Stimulated activated CD4-positive, alpha-beta T cell treated with anti-CD3 and anti-CD28 coated beads, Interleukin-12 subunit alpha, Interleukin-12 subunit beta, amount 100 ng/mL, for 24 hours (primary cell): ENCODE measurements around the gene TCAP.

ENCODE experiments used
- DNase-seq, 2 experiments: peaks; one replicate each; pipeline ENCODE4 v3.0.0-alpha.2; 2020; ENCODE audit warnings: low read depth in 2 of 2

The TCAP gene

DNA sequence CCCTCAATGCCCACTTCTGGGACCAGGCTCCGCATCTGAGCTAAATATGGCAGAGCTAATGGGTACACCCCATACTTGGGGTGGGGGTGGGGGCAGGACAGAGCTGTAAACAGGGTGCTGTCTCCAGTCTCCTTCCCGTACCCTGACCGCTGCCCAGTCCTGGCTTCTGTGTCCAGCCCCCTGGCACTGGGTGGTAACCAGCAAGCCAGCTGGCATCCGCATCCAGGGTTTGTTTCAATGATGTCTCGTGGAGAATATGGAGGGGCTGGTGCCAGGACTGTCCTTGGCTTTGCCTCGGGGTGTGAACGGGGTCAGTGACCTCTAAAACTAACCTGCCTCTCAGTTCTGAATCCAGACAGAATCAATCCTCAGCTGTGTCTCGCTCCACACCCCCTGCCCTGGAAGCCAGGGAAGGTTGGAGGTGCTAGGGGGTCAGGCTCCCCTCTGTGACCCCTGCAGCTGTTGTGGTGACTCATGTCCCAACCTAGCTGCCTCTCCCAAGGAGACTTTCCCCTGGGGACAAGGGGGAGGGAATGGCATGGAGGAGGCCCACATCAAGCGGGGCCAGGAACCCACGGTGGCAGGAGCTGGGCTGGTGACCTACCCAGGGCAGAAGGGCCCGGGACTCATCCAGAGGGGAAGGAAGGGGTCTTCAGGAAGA, 1.6 kb downstream of the TCAP start:
- DNase-seq, result no peak

DNA sequence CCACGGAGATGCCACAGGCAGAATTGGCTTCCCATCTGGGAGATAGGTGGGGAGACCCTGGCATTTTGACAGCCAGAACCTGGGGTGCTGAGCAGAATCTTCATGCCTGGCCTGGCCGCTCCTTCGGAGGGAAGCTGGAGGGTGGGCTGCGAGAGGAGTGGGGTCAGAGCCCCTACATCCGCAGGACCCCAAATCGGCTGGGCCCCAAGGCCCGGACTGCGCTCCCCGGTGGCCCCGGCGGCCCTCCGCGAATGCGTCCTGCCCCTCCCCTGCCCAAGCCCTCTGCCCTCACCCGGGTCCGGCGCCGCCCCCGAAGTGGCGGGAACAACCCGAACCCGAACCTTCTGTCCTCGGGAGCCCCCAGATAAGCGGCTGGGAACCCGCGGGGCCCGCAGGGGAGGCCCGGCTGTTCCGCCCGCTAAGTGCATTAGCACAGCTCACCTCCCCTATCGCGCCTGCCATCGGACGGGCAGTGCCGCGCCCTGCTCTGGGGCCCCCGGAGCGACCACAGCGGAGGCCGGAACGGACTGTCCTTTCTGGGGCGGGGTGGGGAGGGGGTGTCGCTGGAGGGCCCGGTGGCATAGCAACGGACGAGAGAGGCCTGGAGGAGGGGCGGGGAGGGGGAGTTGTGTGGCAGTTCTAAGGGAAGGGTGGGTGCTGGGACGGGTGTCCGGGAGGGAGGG, 2.3 kb downstream of the TCAP start:
- no peak for DNase-seq

DNA sequence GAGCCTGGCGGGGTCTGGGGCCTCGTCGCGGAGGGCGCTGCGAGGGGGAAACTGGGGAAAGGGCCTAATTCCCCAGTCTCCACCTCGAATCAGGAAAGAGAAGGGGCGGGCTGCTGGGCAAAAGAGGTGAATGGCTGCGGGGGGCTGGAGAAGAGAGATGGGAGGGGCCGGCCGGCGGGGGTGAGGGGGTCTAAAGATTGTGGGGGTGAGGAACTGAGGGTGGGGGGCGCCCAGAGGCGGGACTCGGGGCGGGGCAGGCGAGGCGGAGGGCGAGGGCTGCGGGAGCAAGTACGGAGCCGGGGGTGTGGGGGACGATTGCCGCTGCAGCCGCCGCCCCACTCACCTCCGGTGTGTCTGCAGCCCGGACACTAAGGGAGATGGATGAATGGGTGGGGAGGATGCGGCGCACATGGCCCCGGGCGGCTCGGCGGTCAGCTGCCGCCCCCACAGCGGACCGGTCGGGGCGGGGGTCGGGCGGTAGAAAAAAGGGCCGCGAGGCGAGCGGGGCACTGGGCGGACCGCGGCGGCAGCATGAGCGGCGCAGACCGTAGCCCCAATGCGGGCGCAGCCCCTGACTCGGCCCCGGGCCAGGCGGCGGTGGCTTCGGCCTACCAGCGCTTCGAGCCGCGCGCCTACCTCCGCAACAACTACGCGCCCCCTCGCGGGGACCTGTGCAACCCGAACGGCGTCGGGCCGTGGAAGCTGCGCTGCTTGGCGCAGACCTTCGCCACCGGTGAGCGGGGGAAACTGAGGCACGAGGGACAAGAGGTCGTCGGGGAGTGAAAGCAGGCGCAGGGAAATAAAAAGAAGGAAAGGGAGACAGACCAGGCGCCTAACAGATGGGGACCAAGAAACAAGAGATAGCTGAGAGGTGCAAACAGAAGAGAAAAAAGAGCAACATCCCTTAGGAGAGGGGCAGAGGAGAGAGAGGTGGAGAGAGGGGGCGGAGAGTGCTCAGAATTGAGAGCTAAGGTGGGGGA, 3.1 kb downstream of the TCAP start, which contains the start of gene PNMT:
PNMT (plus strand) TSS at position 509 of the 980 bp plus-strand sequence; CDS start at position 532, 23 bp downstream.
- DNase-seq, result peak; percentile 38 to 73

DNA sequence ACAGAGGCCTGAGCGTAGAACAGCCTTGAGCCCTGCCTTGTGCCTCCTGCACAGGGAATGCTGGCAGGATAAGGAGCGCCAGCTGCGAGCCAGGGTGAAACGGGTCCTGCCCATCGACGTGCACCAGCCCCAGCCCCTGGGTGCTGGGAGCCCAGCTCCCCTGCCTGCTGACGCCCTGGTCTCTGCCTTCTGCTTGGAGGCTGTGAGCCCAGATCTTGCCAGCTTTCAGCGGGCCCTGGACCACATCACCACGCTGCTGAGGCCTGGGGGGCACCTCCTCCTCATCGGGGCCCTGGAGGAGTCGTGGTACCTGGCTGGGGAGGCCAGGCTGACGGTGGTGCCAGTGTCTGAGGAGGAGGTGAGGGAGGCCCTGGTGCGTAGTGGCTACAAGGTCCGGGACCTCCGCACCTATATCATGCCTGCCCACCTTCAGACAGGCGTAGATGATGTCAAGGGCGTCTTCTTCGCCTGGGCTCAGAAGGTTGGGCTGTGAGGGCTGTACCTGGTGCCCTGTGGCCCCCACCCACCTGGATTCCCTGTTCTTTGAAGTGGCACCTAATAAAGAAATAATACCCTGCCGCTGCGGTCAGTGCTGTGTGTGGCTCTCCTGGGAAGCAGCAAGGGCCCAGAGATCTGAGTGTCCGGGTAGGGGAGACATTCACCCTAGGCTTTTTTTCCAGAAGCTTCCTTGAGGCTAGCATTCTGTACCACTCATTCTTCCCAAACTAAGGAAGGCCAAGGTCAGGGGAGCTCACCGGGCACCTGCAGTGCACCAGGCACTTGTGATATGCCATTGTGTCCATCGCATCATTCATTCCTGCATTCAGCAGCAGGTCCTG, 5.0 kb downstream of the TCAP start:
- no peak for DNase-seq

DNA sequence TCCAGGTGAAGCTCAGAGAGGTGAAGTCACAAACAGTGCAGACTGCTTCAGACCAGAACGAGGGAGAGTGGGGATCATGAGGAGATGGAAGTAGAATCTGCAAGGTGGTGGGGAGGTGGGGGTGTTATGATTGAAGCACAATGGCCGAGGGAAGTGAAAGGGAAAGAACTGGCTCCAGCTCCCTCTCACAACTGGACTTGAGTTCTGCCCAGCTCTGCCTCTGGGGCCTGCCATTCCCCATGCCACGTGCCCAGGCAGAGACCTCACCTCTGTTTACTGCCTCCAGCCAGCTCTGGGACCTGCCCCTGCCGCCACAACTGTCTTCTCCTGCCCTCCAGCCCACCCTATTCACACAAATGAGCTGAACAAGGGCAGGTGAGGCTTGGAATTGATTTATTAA, 5.6 kb downstream of the TCAP start:
- no peak for DNase-seq

DNA sequence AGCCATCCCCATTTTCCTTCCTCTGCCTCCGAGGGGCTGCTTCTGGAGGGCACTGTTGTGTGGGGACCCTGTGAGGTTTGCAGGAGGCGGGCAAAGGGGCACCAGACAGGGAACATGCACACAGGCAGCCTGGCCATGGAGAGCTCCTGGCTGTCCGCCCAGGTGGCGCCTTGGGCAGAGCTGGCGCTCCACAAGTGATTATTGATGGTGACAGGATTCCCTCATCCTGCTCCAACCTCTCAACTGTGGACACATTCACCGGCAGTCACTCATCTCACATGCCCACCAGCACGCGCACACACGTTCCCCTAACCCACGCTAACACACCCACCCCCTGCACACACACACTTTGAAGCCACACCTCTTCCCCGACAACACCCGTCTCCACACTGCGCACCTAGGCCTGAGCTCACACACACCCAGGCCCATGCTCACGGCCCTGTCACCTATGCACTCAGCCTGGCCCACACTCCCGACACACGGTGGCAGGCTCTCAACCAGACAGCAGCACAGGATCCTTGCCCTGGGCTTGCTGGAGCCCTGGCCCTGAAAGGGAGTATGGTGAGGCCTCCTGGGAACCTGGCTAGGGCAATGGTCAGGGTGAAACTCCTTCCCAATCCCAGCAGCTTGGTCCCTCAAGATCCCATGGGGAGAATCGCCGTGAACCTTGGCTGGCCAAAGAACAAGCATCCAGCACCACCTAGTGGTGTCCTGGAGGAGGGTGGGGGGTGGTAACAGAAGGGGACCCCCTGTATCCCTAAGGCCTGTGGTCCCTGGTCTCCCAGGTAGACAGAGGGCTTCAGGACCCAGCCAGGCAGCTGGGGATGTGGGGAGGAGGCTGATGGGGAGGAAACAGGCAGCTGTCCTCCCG, 6.7 kb downstream of the TCAP start:
- DNase-seq, result no peak

DNA sequence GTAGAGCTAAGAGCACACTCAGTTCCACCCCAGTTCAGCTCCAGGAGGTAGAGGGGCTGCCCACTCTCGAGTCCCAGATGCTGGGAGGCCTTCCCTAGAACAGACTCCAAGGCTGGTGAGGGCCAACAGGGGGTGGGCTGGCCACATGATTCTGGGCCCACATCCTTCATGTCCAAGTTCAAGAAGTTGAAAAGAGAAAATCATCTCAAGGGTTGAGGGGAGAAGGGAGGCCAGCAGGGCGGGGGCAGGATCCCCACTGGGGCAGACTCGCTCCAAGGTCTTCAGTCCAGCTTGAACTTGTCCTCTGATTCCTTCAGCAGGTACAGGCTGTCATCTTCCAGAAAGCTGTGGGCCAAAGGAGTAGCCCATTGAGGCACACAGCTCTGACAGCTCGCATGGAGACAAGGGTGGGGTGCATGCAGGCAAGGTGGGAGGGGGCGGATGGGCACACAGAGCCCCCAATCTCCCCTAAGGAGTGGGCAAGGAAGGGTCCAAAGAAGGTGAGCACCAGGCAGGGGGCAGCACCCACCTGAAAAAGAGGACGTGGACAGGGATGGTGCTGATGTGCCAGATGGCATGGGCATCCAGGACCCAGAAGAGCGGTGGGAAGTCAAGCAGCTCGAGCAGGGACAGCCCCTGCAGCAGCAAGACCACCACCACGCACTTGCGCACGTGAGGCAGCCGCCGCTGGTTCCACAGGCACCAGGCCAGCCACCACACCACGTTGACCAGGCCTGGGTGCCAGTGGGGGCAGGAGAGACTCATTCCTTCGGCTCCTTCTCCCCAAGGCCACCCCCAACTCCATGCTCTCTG, 7.6 kb downstream of the TCAP start:
- no peak for DNase-seq

DNA sequence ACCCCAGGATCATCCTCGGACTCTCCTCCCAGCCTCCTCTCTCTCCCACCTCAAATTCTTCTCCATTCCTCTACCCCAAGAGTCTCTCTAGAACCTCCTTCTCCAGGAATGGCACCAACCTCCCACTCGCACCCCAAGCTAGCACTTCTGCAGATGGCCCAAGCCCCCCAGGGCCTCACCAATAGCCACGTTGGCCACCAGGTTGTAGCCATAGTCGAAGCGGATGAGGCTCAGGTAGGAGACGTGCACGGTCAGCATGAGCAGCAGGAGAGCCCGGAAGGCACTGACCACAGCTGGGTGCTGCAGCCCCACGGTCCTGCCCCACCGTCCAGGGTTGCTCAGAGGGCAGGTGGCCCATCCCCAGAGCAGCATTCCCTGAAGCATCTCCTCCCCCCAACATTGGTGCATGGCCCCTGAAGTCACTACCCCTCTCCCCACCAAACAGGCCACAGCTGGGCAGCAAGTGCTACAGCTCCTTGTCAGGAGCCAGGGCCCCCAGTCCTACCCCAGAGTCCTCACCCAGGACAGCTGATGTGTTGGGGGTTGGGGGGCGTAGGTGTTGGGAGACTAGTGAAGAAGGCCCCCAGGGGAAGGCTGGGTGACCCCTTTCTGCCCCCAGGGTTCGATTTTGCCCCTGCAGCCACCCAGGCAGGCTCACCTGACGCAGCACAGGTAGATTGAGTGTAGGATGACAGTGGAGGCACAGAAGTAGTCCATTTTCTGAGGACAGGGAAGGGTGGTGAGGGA, 8.4 kb downstream of the TCAP start:
- DNase-seq, result no peak

DNA sequence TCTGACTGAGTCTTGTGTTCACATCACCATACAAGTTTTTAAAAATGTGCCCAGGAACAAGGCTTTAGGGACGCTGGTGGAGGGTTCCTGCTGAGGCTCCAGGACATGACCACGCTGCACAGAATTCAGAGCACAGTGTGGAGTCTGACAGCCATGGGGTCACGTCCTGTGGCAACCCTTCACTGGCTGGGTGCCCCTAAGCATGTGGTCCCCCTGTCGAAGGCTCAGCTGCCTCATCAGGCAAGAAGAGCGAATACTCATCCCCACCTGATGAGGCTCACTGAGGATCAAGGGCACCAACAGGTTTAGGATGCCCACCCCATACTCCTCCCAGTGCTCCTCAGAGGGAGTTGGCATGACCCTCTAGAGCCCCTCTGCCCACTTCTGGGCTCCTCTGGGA, 9.0 kb downstream of the TCAP start:
- DNase-seq, result no peak

DNA sequence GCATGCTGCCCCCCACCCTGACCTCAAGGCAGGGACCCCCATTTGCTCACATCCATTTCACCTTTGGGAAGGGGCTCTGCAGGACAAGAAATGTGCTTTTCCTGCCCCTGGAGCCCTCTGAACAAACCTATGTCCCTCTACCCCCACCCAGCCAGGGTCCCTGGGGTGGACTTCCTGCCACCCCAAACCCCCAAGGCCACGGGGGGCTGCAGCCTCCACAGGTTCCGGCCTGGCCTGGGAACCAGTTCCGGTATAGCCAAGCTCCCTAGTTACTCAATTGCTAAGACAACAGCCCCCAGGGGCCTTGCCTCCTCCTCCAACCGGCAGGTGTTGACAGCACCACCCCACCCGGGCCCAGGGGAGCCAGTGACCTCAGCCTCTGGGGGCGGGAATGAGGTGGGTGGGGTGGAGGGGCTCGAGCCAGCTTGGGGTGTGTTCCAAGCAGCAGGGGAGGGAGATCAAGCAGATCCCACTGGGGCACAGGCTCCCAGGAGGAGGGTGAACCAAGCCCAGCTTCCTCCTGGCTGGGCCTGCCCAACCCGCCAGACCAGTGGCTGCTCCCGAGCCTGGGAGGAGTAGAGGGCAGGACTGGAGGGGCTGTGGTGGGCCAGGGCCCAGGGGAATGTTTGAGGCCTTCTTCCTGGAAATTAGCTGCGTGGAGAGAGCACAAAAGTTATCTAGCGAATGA, 9.7 kb downstream of the TCAP start:
- DNase-seq, result no peak

DNA sequence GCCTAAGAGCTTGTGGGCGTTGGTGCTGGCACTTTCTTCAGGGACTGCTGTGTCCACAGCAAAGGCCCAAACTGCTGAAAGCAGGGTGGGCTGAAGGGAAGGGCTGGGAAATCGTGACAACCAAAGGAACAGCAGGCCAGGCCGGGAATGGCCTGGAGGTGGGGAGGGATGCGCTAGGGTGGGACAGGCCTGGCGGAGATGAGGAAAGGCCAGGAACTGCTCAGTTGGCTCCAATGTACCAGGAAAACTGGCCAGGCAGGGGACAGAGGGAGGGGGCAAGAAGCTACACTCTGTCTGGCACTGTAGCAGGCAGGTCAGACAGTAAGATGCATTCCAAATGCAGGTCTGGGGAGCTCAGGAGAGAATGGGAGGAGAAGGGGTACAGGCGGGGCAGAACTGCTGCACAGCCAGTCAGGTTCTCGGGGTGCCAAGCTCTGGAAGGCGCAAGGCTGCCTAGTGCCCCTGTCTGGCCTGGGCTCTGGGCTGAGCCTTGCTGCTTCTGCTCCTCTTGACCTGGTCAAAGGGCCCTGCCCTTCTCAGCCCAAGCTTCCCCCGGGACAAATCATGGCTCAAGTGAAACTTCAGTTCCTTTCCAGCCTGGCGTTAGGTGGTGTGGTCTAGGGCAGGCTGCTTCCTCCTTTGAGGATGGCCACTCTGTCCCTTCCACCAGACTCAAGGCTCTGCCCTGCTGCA, 10.4 kb downstream of the TCAP start:
- no peak for DNase-seq

DNA sequence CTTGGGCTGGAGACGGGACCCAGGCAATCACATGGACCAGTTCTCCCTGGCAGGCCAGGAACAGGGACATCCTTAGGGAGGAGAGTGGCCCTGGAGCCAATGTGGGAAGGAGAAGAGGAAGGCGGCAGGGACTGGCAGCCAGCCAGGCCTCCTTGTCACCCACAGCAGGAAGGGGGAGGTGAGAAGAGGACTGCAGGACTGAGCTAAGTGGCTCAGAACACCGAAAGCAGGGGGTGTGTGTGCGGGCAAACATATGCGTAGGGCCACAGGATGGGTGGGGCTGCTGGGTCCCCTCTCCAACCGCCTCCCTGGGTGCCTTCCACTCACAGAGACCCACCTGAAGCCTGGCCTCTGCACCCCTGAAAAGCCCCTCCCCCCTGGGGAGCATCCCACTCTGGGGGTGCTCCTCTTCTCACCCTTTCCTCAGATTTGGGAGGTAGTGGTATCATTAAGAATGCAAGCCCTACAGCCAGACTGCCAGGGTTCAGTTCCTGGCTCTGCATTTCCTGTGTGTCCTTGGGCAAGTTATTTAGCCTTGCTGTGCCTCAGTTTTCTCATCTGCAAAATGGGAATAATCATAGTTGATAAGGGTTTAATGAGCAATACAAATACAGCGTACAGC, 11.2 kb downstream of the TCAP start:
- DNase-seq, result no peak

DNA sequence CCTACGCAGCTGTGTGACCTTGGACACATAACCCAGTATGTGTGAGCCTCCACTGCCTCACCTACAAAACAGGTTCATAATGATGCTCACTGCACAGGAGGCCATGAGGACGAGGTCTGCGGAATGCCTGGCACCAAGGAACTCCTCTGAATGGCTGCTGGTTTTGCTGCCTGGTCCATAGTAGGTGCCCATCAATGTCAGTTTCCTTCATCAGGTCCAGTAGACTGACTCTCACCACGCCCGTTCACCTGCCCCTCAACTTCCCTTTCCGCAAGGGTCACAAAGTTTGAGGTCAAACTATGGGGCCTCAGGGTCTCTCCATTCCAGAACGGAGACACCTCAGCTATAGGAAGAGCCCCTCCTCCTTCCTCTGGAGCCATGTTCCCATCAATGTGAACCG, 11.9 kb downstream of the TCAP start:
- no peak for DNase-seq

DNA sequence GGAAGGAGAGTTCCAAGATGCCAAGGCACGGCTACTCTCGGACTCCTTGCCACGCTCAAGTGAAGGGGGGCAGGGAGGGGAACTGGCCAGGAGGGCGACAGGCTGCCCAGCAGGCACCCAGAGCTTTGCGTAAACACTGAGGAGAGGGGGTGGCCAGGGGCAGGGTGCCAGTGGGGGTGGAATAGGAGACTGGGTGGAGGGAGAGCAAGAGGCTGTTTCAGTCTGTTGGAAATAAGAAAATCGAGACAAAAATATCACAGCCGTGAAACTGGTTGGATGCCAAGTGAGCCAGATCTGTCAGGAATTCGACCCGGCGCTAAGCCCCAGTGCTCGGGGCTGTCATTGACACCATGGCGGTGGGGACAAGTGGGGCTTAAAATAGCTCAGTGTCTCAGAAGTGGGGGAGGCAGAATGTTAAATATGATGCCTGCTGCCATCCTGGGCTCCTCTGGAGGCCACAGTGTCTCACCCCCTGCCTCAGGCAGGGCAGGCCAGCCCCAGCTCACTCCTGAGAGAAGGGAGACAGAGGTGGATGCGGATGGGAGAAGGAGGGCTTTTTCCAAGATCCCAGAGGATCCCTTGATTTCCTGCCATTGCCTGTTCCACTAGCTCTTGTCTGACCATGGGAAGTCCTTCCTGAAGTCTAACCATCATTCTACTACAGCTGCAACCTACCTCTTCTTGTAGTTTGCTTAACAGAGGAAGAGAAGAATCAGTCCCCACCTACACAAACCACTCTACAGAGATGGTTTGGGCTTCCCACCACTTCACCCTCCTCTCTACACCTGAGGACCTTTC, 12.6 kb downstream of the TCAP start:
- no peak for DNase-seq

DNA sequence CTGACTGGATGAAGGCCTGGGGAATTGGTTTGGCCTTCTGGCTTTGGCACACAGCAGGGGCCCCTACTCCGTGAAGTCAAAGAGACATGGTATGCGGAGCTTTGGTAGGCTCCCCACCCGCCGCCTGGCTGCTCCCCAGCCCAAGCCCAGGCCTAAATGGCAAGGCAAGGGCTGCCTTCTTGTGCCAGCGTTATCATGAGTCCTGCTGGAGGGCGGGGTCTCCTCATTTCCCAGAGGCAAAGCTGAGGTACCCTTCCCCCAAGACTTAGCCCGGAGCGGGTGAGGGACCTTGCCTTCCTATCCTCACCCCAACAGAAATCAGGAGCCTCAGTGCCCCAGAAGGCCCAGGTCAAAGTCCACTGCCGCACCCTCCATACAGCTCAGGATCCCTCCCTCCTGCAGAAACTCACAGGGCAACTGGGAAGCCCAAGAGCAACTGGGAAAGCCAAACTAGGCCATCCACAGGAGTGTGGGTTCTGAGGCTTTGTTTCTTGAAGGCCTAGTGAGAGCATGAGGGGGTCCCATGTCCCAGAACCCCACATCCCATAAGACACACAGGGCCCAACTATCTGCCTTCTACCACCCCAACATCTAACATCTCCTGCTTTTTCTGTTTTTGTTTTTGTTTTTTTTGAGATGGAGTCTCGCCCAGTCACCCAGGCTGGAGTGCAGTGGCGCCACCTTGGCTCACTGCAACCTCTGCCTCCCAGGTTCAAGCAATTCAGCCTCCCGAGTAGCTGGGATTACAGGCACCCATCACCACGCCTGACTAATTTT, 13.4 kb downstream of the TCAP start:
- no peak for DNase-seq
